ENCODE measurements around the gene FAM170B.

FAM170B gene

GRCh38 chr10:49162761-49163310 is 29.0 kb upstream of the FAM170B start:
- H3K4me3 Mint-ChIP-seq, result no peak overlapping the region
- H3K4me1 Mint-ChIP-seq (ENCODE audit: low read depth), result peaks cover 23% of the 10 kb centered on the region
- no peaks in the 10 kb centered on the region for H3K36me3 Mint-ChIP-seq (ENCODE audit: low read depth)
- no peak overlapping the region for H3K27ac Mint-ChIP-seq
- H3K27me3 Mint-ChIP-seq, result peaks cover 8% of the 10 kb centered on the region
- no peaks in the 10 kb centered on the region for H3K9me3 Mint-ChIP-seq

GRCh38 chr10:49162063-49162462 is 28.2 kb upstream of the FAM170B start:
- H3K36me3 Mint-ChIP-seq (ENCODE audit: low read depth), result no peaks in the 10 kb centered on the region
- H3K27me3 Mint-ChIP-seq, result peaks cover 12% of the 10 kb centered on the region
- no peaks in the 10 kb centered on the region for H3K9me3 Mint-ChIP-seq
- H3K27ac Mint-ChIP-seq, result no peak overlapping the region
- peaks cover 27% of the 10 kb centered on the region for H3K4me1 Mint-ChIP-seq (ENCODE audit: low read depth)
- no peak overlapping the region for H3K4me3 Mint-ChIP-seq

GRCh38 chr10:49161411-49161997 is 27.7 kb upstream of the FAM170B start:
- no peaks in the 10 kb centered on the region for H3K36me3 Mint-ChIP-seq (ENCODE audit: low read depth)
- H3K4me1 Mint-ChIP-seq (ENCODE audit: low read depth), result peaks cover 24% of the 10 kb centered on the region
- H3K9me3 Mint-ChIP-seq, result no peaks in the 10 kb centered on the region
- H3K27ac Mint-ChIP-seq, result no peak overlapping the region
- H3K4me3 Mint-ChIP-seq, result no peak overlapping the region
- H3K27me3 Mint-ChIP-seq, result peaks cover 12% of the 10 kb centered on the region

GRCh38 chr10:49160814-49161213 is 27.0 kb upstream of the FAM170B start:
- peaks cover 21% of the 10 kb centered on the region for H3K4me1 Mint-ChIP-seq (ENCODE audit: low read depth)
- H3K27ac Mint-ChIP-seq, result no peak overlapping the region
- peaks cover 12% of the 10 kb centered on the region for H3K27me3 Mint-ChIP-seq
- H3K4me3 Mint-ChIP-seq, result no peak overlapping the region
- no peaks in the 10 kb centered on the region for H3K36me3 Mint-ChIP-seq (ENCODE audit: low read depth)
- H3K9me3 Mint-ChIP-seq, result no peaks in the 10 kb centered on the region

- Mint-ChIP-seq H3K9me3 (no peaks in the 10 kb centered on the region), H3K4me1 (ENCODE audit: low read depth) (peaks cover 19% of the 10 kb centered on the region), H3K4me3 (no peak overlapping the region), H3K27me3 (peaks cover 12% of the 10 kb centered on the region), H3K27ac (no peak overlapping the region), H3K36me3 (ENCODE audit: low read depth) (no peaks in the 10 kb centered on the region)
Measured at GRCh38 chr10:49160110-49160509, 26.3 kb upstream of the FAM170B start.

- Mint-ChIP-seq H3K36me3 (ENCODE audit: low read depth) (no peaks in the 10 kb centered on the region), H3K27ac (no peak overlapping the region), H3K9me3 (no peaks in the 10 kb centered on the region), H3K4me3 (no peak overlapping the region), H3K4me1 (ENCODE audit: low read depth) (peaks cover 8% of the 10 kb centered on the region), H3K27me3 (peaks cover 7% of the 10 kb centered on the region)
Measured at GRCh38 chr10:49158915-49159314, 25.1 kb upstream of the FAM170B start.

GRCh38 chr10:49158404-49158803 is 24.6 kb upstream of the FAM170B start:
- H3K4me3 Mint-ChIP-seq, result no peak overlapping the region
- H3K4me1 Mint-ChIP-seq (ENCODE audit: low read depth), result peaks cover 8% of the 10 kb centered on the region
- H3K27ac Mint-ChIP-seq, result no peak overlapping the region
- H3K9me3 Mint-ChIP-seq, result no peaks in the 10 kb centered on the region
- peaks cover 7% of the 10 kb centered on the region for H3K27me3 Mint-ChIP-seq
- H3K36me3 Mint-ChIP-seq (ENCODE audit: low read depth), result no peaks in the 10 kb centered on the region

- Mint-ChIP-seq H3K9me3 (no peaks in the 10 kb centered on the region), H3K27ac (no peak overlapping the region), H3K4me3 (no peak overlapping the region), H3K4me1 (ENCODE audit: low read depth) (peaks cover 8% of the 10 kb centered on the region), H3K27me3 (peaks cover 7% of the 10 kb centered on the region), H3K36me3 (ENCODE audit: low read depth) (no peaks in the 10 kb centered on the region)
Measured at GRCh38 chr10:49157229-49157628, 23.4 kb upstream of the FAM170B start.

- Mint-ChIP-seq H3K4me3 (no peak overlapping the region), H3K9me3 (no peaks in the 10 kb centered on the region), H3K36me3 (ENCODE audit: low read depth) (no peaks in the 10 kb centered on the region), H3K4me1 (ENCODE audit: low read depth) (peaks cover 3% of the 10 kb centered on the region), H3K27ac (no peak overlapping the region), H3K27me3 (peaks cover 7% of the 10 kb centered on the region)
Measured at GRCh38 chr10:49154641-49155040, 20.8 kb upstream of the FAM170B start.

- peaks cover 7% of the 10 kb centered on the region for H3K27me3 Mint-ChIP-seq
- H3K4me3 Mint-ChIP-seq, result no peak overlapping the region
- H3K4me1 Mint-ChIP-seq (ENCODE audit: low read depth), result peaks cover 3% of the 10 kb centered on the region
- no peaks in the 10 kb centered on the region for H3K9me3 Mint-ChIP-seq
- no peaks in the 10 kb centered on the region for H3K36me3 Mint-ChIP-seq (ENCODE audit: low read depth)
- no peak overlapping the region for H3K27ac Mint-ChIP-seq
Measured at GRCh38 chr10:49153971-49154370, 20.1 kb upstream of the FAM170B start.

GRCh38 chr10:49153115-49153514 is 19.3 kb upstream of the FAM170B start:
- Mint-ChIP-seq H3K4me3 (no peak overlapping the region), H3K36me3 (ENCODE audit: low read depth) (peaks cover 3% of the 10 kb centered on the region), H3K27ac (no peak overlapping the region), H3K4me1 (ENCODE audit: low read depth) (peaks cover 3% of the 10 kb centered on the region), H3K27me3 (peaks cover 9% of the 10 kb centered on the region), H3K9me3 (peaks cover 5% of the 10 kb centered on the region)

GRCh38 chr10:49152663-49153062 is 18.8 kb upstream of the FAM170B start:
- no peak overlapping the region for H3K4me3 Mint-ChIP-seq
- peaks cover 7% of the 10 kb centered on the region for H3K9me3 Mint-ChIP-seq
- H3K36me3 Mint-ChIP-seq (ENCODE audit: low read depth), result peaks cover 4% of the 10 kb centered on the region
- H3K27me3 Mint-ChIP-seq, result peaks cover 6% of the 10 kb centered on the region
- no peak overlapping the region for H3K27ac Mint-ChIP-seq
- H3K4me1 Mint-ChIP-seq (ENCODE audit: low read depth), result peaks cover 3% of the 10 kb centered on the region

- H3K9me3 Mint-ChIP-seq, result peaks cover 10% of the 10 kb centered on the region
- H3K27me3 Mint-ChIP-seq, result peaks cover 5% of the 10 kb centered on the region
- H3K36me3 Mint-ChIP-seq (ENCODE audit: low read depth), result peaks cover 4% of the 10 kb centered on the region
- H3K4me1 Mint-ChIP-seq (ENCODE audit: low read depth), result no peaks in the 10 kb centered on the region
- H3K27ac Mint-ChIP-seq, result no peak overlapping the region
- no peak overlapping the region for H3K4me3 Mint-ChIP-seq
Measured at GRCh38 chr10:49152037-49152436, 18.2 kb upstream of the FAM170B start.

GRCh38 chr10:49151481-49151880 is 17.7 kb upstream of the FAM170B start:
- Mint-ChIP-seq H3K36me3 (ENCODE audit: low read depth) (peaks cover 4% of the 10 kb centered on the region), H3K4me1 (ENCODE audit: low read depth) (no peaks in the 10 kb centered on the region), H3K27me3 (peaks cover 5% of the 10 kb centered on the region), H3K9me3 (peaks cover 10% of the 10 kb centered on the region), H3K27ac (no peak overlapping the region), H3K4me3 (no peak overlapping the region)

- Mint-ChIP-seq H3K27me3 (peaks cover 5% of the 10 kb centered on the region), H3K4me1 (ENCODE audit: low read depth) (no peaks in the 10 kb centered on the region), H3K36me3 (ENCODE audit: low read depth) (peaks cover 4% of the 10 kb centered on the region), H3K9me3 (peaks cover 10% of the 10 kb centered on the region), H3K4me3 (no peak overlapping the region), H3K27ac (no peak overlapping the region)
Measured at GRCh38 chr10:49151025-49151445, 17.2 kb upstream of the FAM170B start.

GRCh38 chr10:49150426-49150825 is 16.6 kb upstream of the FAM170B start:
- Mint-ChIP-seq H3K4me1 (ENCODE audit: low read depth) (no peaks in the 10 kb centered on the region), H3K9me3 (peaks cover 10% of the 10 kb centered on the region), H3K36me3 (ENCODE audit: low read depth) (peaks cover 4% of the 10 kb centered on the region), H3K27me3 (peaks cover 5% of the 10 kb centered on the region), H3K4me3 (no peak overlapping the region), H3K27ac (no peak overlapping the region)

All from stimulated activated naive CD8-positive, alpha-beta T cell treated with anti-CD3 and anti-CD28 coated beads, Interleukin-15, Interleukin-2, amounts not matched to agents 100 ng/mL and 50 ng/mL, for 24 hours (primary cell).